ENCODE measurements around the gene MEPCE. TPM values are rescaled to one million over a fixed set of nuclear protein-coding genes. Genes with fewer than 3 reads are reported as not detected.

Gene MEPCE
- total and polyA plus RNA-seq, 10 of the 15 experiments (the other 5 are each of a cell fraction or from before 2014, with no cell fraction given), result 8.2 to 48.0 (median 22.1) TPM

- TF ChIP-seq SMAD5 (IDR thresholded peaks at IDR 0.05; ENCODE audit: low read depth) (no peak), BCLAF1 (IDR thresholded peaks at IDR 0.05) (no peak), MLLT1 (IDR thresholded peaks at IDR 0.05) (peak; percentile 87), DPF2 (IDR thresholded peaks at IDR 0.05) (peak; percentile 85), IRF3 (IDR thresholded peaks at IDR 0.05) (no peak), IKZF2 (IDR thresholded peaks at IDR 0.05) (peak; percentile 95 to 97), SKIL (IDR thresholded peaks at IDR 0.05; ENCODE audit: low read depth, poor library complexity, severe bottlenecking) (peak; percentile 97), REST (IDR thresholded peaks at IDR 0.05; ENCODE audit: low read depth, low read length) (no peak), SPI1 (IDR thresholded peaks at IDR 0.05; ENCODE audit: borderline replicate concordance, insufficient read depth, low read depth, low read length) (peak; percentile 87), ZBED1 (IDR thresholded peaks at IDR 0.05; ENCODE audit: borderline replicate concordance) (no peak; the same call in 1 of the 2 replicates), IRF5 (IDR thresholded peaks at IDR 0.05; ENCODE audit: borderline replicate concordance) (no peak), TBL1XR1 (IDR thresholded peaks at IDR 0.05; ENCODE audit: low read depth, low read length) (peak; percentile 87), SMARCA5 (IDR thresholded peaks at IDR 0.05) (0 out of 2 replicates have a peak, but pooled peaks have one; percentile 54), ATF3 (IDR thresholded peaks at IDR 0.05; ENCODE audit: borderline replicate concordance, extremely low read depth, low read depth, low read length) (no peak), NBN (IDR thresholded peaks at IDR 0.05) (peak; percentile 94)
These were observed 33.1 kb upstream of the MEPCE start (continued) for GRCh38 chr7:100396421-100396982.

Data from GM12878 (cell line).